ENCODE measurements around the gene CAMK1G. TPM values are rescaled to one million over a fixed set of nuclear protein-coding genes. Genes with fewer than 3 reads are reported as not detected.

The CAMK1G gene
- polyA plus RNA-seq: 0.02 TPM in 1 of 3 replicates, not detected in the others
- polyA plus RNA-seq (2011; ENCODE audit: low read depth): not detected
- polyA plus RNA-seq (2011; cell fraction: cytosol; rRNA removed): not detected in 2 replicates
- polyA plus RNA-seq (2011; cell fraction: nucleus; rRNA removed): not detected in 2 replicates
- polyA plus RNA-seq (2012; ENCODE audit: low replicate concordance): 0.11 TPM in 1 of 2 replicates, not detected in the other
- polyA minus RNA-seq: not detected in 3 replicates
- not detected for polyA minus RNA-seq (2011; cell fraction: cytosol; rRNA and poly(A)+ RNA removed)
- polyA minus RNA-seq (2011; cell fraction: nucleus; rRNA and poly(A)+ RNA removed): not detected in 2 replicates

DNA sequence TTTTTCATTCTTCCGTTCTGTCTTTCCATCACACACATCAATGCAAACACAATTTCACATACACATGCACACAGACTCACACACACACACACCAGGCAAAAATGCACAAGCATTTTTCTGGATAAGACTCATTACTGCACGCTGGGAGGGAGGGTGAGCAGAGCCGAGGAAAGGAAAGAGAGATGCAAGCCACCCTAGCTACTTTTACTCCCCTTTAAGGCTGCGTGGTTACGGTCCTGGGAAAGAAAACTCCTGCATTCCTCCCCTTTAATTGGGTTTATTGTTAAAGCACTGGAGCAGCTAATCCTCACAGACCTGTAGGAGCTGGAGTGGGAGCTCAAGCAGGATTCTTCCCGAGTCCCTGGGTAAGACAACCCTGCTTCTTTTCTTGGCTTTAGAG is at the start of gene CAMK1G:
CAMK1G (plus strand) TSS at position 307 of the 400 bp plus-strand sequence. CDS start 11,270 bp downstream, outside the sequence.
- H3K27me3 ChIP-seq (ENCODE audit: control insufficient read depth, extremely low read depth, insufficient read depth, low read length): peaks cover 22% of the 10 kb centered on the region
- H3K9ac ChIP-seq (ENCODE audit: control insufficient read depth, extremely low read depth, insufficient read depth, low read length): no peak within 1 kb of the TSS
- peaks cover 23% of the 10 kb centered on the region for H3K4me1 ChIP-seq (ENCODE audit: control insufficient read depth, extremely low read depth, insufficient read depth, low read length)
- dilution Hi-C loops (cut with MboI; ENCODE audit: extremely low pct_ligation_motif_present, low sequenced_read_pairs): no loop called here
- no peak within 1 kb of the TSS for H3K27ac ChIP-seq (ENCODE audit: control insufficient read depth, insufficient read depth, low read length)
- no peaks in the 10 kb centered on the region for H3K36me3 ChIP-seq (ENCODE audit: control insufficient read depth in 2 of 2, extremely low read depth in 1 of 2, insufficient read depth in 2 of 2, low read length in 2 of 2)
- DNase-seq (ENCODE audit: low read depth, low spot score): no peak
- H3K79me2 ChIP-seq (ENCODE audit: control insufficient read depth, insufficient read depth, low read length): no peaks in the 10 kb centered on the region
- H4K20me1 ChIP-seq (ENCODE audit: control insufficient read depth, extremely low read depth, insufficient read depth, low read length): no peaks in the 10 kb centered on the region
- H3K4me3 ChIP-seq (ENCODE audit: control insufficient read depth in 2 of 3, extremely low read depth in 1 of 3, insufficient read depth in 2 of 3, low read depth in 1 of 3, low read length in 3 of 3): no peak within 1 kb of the TSS
- no peak within 1 kb of the TSS for H2AFZ ChIP-seq (ENCODE audit: control insufficient read depth, low read length)
- H3K4me2 ChIP-seq (ENCODE audit: control insufficient read depth, extremely low read depth, insufficient read depth, low read depth, low read length): no peak within 1 kb of the TSS
- FAIRE-seq: no peak
- no peaks in the 10 kb centered on the region for H3K9me3 ChIP-seq (ENCODE audit: control insufficient read depth, low read depth, low read length)
- TF ChIP-seq EZH2 (IDR thresholded peaks at IDR 0.05; ENCODE audit: low read length): no peak
- TF ChIP-seq, protein P1, sequence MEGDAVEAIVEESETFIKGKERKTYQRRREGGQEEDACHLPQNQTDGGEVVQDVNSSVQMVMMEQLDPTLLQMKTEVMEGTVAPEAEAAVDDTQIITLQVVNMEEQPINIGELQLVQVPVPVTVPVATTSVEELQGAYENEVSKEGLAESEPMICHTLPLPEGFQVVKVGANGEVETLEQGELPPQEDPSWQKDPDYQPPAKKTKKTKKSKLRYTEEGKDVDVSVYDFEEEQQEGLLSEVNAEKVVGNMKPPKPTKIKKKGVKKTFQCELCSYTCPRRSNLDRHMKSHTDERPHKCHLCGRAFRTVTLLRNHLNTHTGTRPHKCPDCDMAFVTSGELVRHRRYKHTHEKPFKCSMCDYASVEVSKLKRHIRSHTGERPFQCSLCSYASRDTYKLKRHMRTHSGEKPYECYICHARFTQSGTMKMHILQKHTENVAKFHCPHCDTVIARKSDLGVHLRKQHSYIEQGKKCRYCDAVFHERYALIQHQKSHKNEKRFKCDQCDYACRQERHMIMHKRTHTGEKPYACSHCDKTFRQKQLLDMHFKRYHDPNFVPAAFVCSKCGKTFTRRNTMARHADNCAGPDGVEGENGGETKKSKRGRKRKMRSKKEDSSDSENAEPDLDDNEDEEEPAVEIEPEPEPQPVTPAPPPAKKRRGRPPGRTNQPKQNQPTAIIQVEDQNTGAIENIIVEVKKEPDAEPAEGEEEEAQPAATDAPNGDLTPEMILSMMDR (optimal IDR thresholded peaks at IDR 0.05 in 1 of 3, IDR thresholded peaks at IDR 0.05 in 1 of 3, conservative IDR thresholded peaks at IDR 0.05 in 1 of 3; ENCODE audit: extremely low read depth in 1 of 3, insufficient read depth in 2 of 3, low read length in 3 of 3): no peak
- no peaks in the 10 kb centered on the region for H3K9me1 ChIP-seq (ENCODE audit: control insufficient read depth, extremely low read depth, insufficient read depth, low read length)

DNA sequence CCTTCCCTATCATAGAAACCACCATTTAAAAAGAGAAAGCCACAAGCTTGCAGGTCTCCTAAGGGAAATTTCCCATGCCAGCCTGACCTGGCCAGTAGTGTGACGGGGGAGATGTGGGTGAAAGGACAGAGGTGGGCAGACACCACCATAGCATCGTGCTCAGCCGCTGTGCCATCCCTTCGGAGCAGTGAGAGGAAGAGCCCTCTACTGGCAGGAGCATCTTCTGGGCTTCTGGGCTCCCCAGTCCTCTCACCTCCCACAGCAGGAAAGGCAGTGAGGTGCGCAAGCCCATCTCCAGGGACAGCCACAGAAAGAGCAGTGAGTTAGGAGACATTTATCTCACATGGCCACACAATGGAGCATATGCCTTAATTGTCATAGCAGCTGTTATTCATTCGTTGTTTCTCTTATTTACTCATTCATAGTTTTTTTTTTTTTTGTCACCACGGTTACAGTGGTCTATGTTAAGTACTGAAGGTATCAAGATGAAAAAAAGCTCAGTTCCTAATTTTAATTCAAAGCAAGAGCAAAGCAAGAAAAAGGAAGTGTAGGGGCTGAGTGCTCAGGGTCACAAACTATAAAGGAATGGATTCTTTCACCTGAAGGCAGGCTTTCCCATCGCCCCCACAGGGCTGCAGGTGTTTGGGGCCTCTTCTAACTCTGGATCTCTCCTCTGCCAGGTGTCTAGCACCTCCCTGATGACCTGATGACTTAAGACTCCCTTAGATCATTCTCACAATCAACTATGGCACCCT is 48.8 kb upstream of the CAMK1G start:
- dilution Hi-C loops (cut with MboI; ENCODE audit: extremely low pct_ligation_motif_present, low sequenced_read_pairs): no loop called here
- FAIRE-seq (no peak), DNase-seq (ENCODE audit: low read depth, low spot score) (no peak)
- Histone ChIP-seq H4K20me1 (ENCODE audit: control insufficient read depth, extremely low read depth, insufficient read depth, low read length) (no peaks in the 10 kb centered on the region), H3K9ac (ENCODE audit: control insufficient read depth, extremely low read depth, insufficient read depth, low read length) (no peak overlapping the region), H3K4me1 (ENCODE audit: control insufficient read depth, extremely low read depth, insufficient read depth, low read length) (peaks cover 5% of the 10 kb centered on the region), H3K27ac (ENCODE audit: control insufficient read depth, insufficient read depth, low read length) (no peak overlapping the region), H3K4me3 (ENCODE audit: control insufficient read depth in 2 of 3, extremely low read depth in 1 of 3, insufficient read depth in 2 of 3, low read depth in 1 of 3, low read length in 3 of 3) (no peak overlapping the region), H3K9me3 (ENCODE audit: control insufficient read depth, low read depth, low read length) (no peaks in the 10 kb centered on the region), H3K27me3 (ENCODE audit: control insufficient read depth, extremely low read depth, insufficient read depth, low read length) (no peaks in the 10 kb centered on the region), H3K9me1 (ENCODE audit: control insufficient read depth, extremely low read depth, insufficient read depth, low read length) (no peaks in the 10 kb centered on the region), H3K4me2 (ENCODE audit: control insufficient read depth, extremely low read depth, insufficient read depth, low read depth, low read length) (no peak overlapping the region), H3K36me3 (ENCODE audit: control insufficient read depth in 2 of 2, extremely low read depth in 1 of 2, insufficient read depth in 2 of 2, low read length in 2 of 2) (peaks cover 0 to 15% of the 10 kb centered on the region in 2 experiments), H3K79me2 (ENCODE audit: control insufficient read depth, insufficient read depth, low read length) (no peaks in the 10 kb centered on the region), H2AFZ (ENCODE audit: control insufficient read depth, low read length) (no peak overlapping the region)
- TF ChIP-seq, protein P1 (optimal IDR thresholded peaks at IDR 0.05 in 1 of 3, IDR thresholded peaks at IDR 0.05 in 1 of 3, conservative IDR thresholded peaks at IDR 0.05 in 1 of 3; ENCODE audit: extremely low read depth in 1 of 3, insufficient read depth in 2 of 3, low read length in 3 of 3): peak in 1 of 3 experiments; percentile 36
- TF ChIP-seq EZH2 (IDR thresholded peaks at IDR 0.05; ENCODE audit: low read length): no peak
